Lower leg skin (tissue), 3 donors: Measurements from ENCODE around the gene LHX4.

Experiments used
- CTCF ChIP-seq, 3 donors: fragments of 450-650 bp; IDR thresholded peaks; one replicate each; pipeline ENCODE4 v1.5.1; 2016; ENCODE audit warnings: antibody characterized with exemption in 3 of 3, mild to moderate bottlenecking in 3 of 3, moderate library complexity in 2 of 3
- POLR2A ChIP-seq, 2 donors: fragments of 450-650 bp; IDR thresholded peaks; one replicate each; pipeline ENCODE4 v1.6.1; 2016 to 2017; ENCODE audit warnings: antibody characterized with exemption in 2 of 2, mild to moderate bottlenecking in 1 of 2, moderate library complexity in 1 of 2

GRCh38 chr1:180224902-180225301 is 5.2 kb upstream of the LHX4 start:
- TF ChIP-seq CTCF (IDR thresholded peaks at IDR 0.05) (no peak), POLR2A (IDR thresholded peaks at IDR 0.05) (no peak)
